Panc1 (cell line): ENCODE measurements around the gene BTG4. TPM values are rescaled to one million over a fixed set of nuclear protein-coding genes. Genes with fewer than 3 reads are reported as not detected.

Experiments
- ATAC-seq: fragments of 200-7000 bp; cut with Tn5 transposase; 2 replicates; pipeline ENCODE4 v1.9.1; 2020; ENCODE audit warnings: mild to moderate bottlenecking, moderate library complexity
- BruUV-seq: library from RNA; stranded (reverse); fragments of 400-500 nt; replicated peaks from 2 replicates; lab custom pipeline; 2021; lab: Mats Ljungman, UMichigan
- CTCF ChIA-PET: fragments of 300-600 bp; sonication (Branson Sonifier 250); formaldehyde crosslinking; loops from one replicate; lab custom pipeline; 2022; ENCODE audit warnings: antibody characterized with exemption; lab: Charles Lee
- POLR2A ChIA-PET: fragments of 300-600 bp; sonication (Branson Sonifier 250); formaldehyde crosslinking; loops from one replicate; lab custom pipeline; 2022; ENCODE audit warnings: antibody characterized with exemption; lab: Charles Lee
- DNase-seq: peaks from one replicate; pipeline ENCODE4 v3.0.0-alpha.2; 2010; ENCODE audit warnings: low read depth, low spot score
- H3K27ac ChIP-seq: 2 replicates; pipeline ENCODE4 v1.5.1; 2011; ENCODE audit warnings: mild to moderate bottlenecking, low read length, inconsistent platforms
- H3K27me3 ChIP-seq: fragments of 200-500 bp; sonication (Bioruptor generic); 2 replicates; pipeline ENCODE4 v1.6.0; 2014; ENCODE audit warnings: low read length, inconsistent platforms; ENCODE audit not compliant: control insufficient read depth, insufficient read depth
- H3K36me3 ChIP-seq: fragments of 200-500 bp; sonication (Bioruptor generic); 2 replicates; pipeline ENCODE4 v1.5.1; 2014; ENCODE audit warnings: inconsistent platforms, mild to moderate bottlenecking, low read length, moderate library complexity; ENCODE audit not compliant: control insufficient read depth, insufficient read depth
- H3K4me1 ChIP-seq: 2 replicates; pipeline ENCODE4 v1.5.1; 2011; ENCODE audit warnings: inconsistent platforms, mild to moderate bottlenecking, low read length, moderate library complexity; ENCODE audit not compliant: control insufficient read depth, insufficient read depth
- H3K4me3 ChIP-seq, 2 experiments: 2 replicates each; pipeline ENCODE4 v1.5.1; 2011 to 2012; ENCODE audit warnings: low read depth in 2 of 2, low read length in 2 of 2, mild to moderate bottlenecking in 2 of 2, inconsistent platforms in 1 of 2, moderate library complexity in 1 of 2
- H3K9me3 ChIP-seq: fragments of 200-500 bp; sonication (Bioruptor generic); 2 replicates; pipeline ENCODE4 v1.5.1; 2014; ENCODE audit warnings: low read depth, mild to moderate bottlenecking, inconsistent platforms, low read length, moderate library complexity; ENCODE audit not compliant: control insufficient read depth, insufficient read depth
- CTCF ChIP-seq: fragments of 450-650 bp; IDR thresholded peaks from 2 replicates; pipeline ENCODE4 v1.5.1; 2017; ENCODE audit warnings: mild to moderate bottlenecking
- POLR2AphosphoS5 ChIP-seq: IDR thresholded peaks from 2 replicates; pipeline ENCODE4 v1.6.1; 2012; ENCODE audit warnings: mild to moderate bottlenecking, low read depth, low read length, moderate library complexity
- REST ChIP-seq, 2 experiments: IDR thresholded peaks; 2 replicates each; pipeline ENCODE4 v1.6.1; 2011 to 2012; ENCODE audit warnings: low read depth in 2 of 2, control low read depth in 1 of 2, low read length in 1 of 2, mild to moderate bottlenecking in 1 of 2, moderate library complexity in 1 of 2; ENCODE audit not compliant: insufficient read depth in 1 of 2
- SIN3A ChIP-seq: IDR thresholded peaks from 2 replicates; pipeline ENCODE4 v1.6.1; 2012; ENCODE audit warnings: low read depth, mild to moderate bottlenecking, low read length, moderate library complexity, borderline replicate concordance; ENCODE audit not compliant: insufficient read depth
- TCF7L2 ChIP-seq: IDR thresholded peaks from 2 replicates; pipeline ENCODE4 v1.6.1; 2011; ENCODE audit warnings: mild to moderate bottlenecking, low read depth, low read length, inconsistent platforms
- in situ Hi-C: cut with HindIII; loops from 2 replicates; pipeline ENCODE4 v1.10.0; 2016; ENCODE audit warnings: low sequenced_read_pairs, low pct_unique_long_range_greater_than_20kb
- intact Hi-C: fragments of 100-400 bp; cut with micrococcal nuclease; formaldehyde crosslinking; loops from one replicate; pipeline ENCODE4 v1.10.0; 2022; ENCODE audit not compliant: unreplicated experiment
- total RNA-seq: library from RNA; stranded (reverse); gene quantifications from one replicate; pipeline ENCODE4 v1.2.1, GENCODE V29; 2021; ENCODE audit not compliant: unreplicated experiment

The BTG4 gene
- total RNA-seq, 1 experiment from 2014 or later: not detected

DNA sequence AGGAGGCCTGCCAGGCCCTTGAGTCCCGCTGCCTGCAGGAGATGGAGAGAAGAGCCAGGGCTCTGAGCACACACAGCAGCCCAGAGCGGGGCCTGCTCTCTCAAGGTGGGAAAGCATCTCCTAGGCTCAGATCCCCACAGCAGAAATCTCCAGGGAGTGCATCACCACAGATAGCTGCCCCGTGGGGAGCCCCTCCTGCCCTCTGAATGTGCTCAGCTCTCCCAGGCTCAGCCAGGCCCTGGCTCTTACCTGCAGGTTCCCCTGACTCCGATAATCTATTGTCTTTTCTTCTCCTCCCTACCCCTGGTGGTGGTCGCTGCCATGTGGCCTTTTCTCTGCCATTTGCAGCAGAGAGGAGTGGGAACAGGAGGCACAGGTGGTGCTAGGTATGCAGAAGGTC, 49.9 kb downstream of the BTG4 start:
- in situ Hi-C loops (no loop called here), intact Hi-C loops (no loop called here)
- CTCF ChIA-PET: no interaction called here
- Histone ChIP-seq H3K4me3 (no peak overlapping the region), H3K9me3 (no peaks in the 10 kb centered on the region), H3K4me1 (no peaks in the 10 kb centered on the region), H3K36me3 (no peaks in the 10 kb centered on the region), H3K27ac (no peak overlapping the region), H3K27me3 (peaks cover 6% of the 10 kb centered on the region)
- ATAC-seq: peak; percentile 33; the same call in 1 of the 2 replicates
- no peak for DNase-seq
- no TSS peak for BruUV-seq
- POLR2A ChIA-PET: interaction anchor here (0.7 kb wide), 1 partner anchor 900 kb away, joined by 3 read pairs; no protein-coding TSS in a partner anchor
- TF ChIP-seq CTCF (no peak), SIN3A (no peak), REST (IDR thresholded peaks at IDR 0.05; ENCODE audit: insufficient read depth in 1 of 2, low read depth in 2 of 2, low read length in 1 of 2) (no peak), POLR2AphosphoS5 (no peak)

- H3K36me3 ChIP-seq: no peaks in the 10 kb centered on the region
- no peak overlapping the region for H3K4me3 ChIP-seq
- intact Hi-C loops: no loop called here
- in situ Hi-C loops: no loop called here
- CTCF ChIA-PET: no interaction called here
- no peaks in the 10 kb centered on the region for H3K9me3 ChIP-seq
- POLR2A ChIA-PET: no interaction called here
- H3K4me1 ChIP-seq: no peaks in the 10 kb centered on the region
- TF ChIP-seq TCF7L2 (no peak), POLR2AphosphoS5 (no peak), SIN3A (no peak), CTCF (no peak), REST (IDR thresholded peaks at IDR 0.05; ENCODE audit: insufficient read depth in 1 of 2, low read depth in 2 of 2, low read length in 1 of 2) (no peak)
- BruUV-seq: no TSS peak
- DNase-seq (no peak), ATAC-seq (no peak)
- no peak overlapping the region for H3K27ac ChIP-seq
- peaks cover 3% of the 10 kb centered on the region for H3K27me3 ChIP-seq
Observed at GRCh38 chr11:111461460-111462235, 50.5 kb downstream of the BTG4 start.
